HEK293T (cell line): ENCODE measurements around the gene NFIC.

Experiments used
- ARNT ChIP-seq: fragments of 450-650 bp; IDR thresholded peaks from 2 replicates; pipeline ENCODE4 v1.6.1; 2017; ENCODE audit warnings: mild to moderate bottlenecking
- BHLHE40 ChIP-seq: fragments of 450-650 bp; IDR thresholded peaks from 2 replicates; pipeline ENCODE4 v1.6.1; 2016; ENCODE audit warnings: mild to moderate bottlenecking, moderate library complexity, borderline replicate concordance
- CTBP1 ChIP-seq: fragments of 450-650 bp; IDR thresholded peaks from 2 replicates; pipeline ENCODE4 v1.6.1; 2016; ENCODE audit warnings: borderline replicate concordance
- ELF4 ChIP-seq: fragments of 450-650 bp; IDR thresholded peaks from 2 replicates; pipeline ENCODE4 v1.6.1; 2017; ENCODE audit warnings: antibody characterized with exemption
- FOXA1 ChIP-seq: fragments of 450-650 bp; IDR thresholded peaks from 2 replicates; pipeline ENCODE4 v1.6.1; 2016; ENCODE audit warnings: mild to moderate bottlenecking
- FOXK2 ChIP-seq: fragments of 450-650 bp; IDR thresholded peaks from 2 replicates; pipeline ENCODE4 v1.6.1; 2016; ENCODE audit warnings: mild to moderate bottlenecking
- FOXM1 ChIP-seq: fragments of 450-650 bp; IDR thresholded peaks from 2 replicates; pipeline ENCODE4 v1.6.1; 2017; ENCODE audit warnings: mild to moderate bottlenecking, borderline replicate concordance
- HDGF ChIP-seq: fragments of 450-650 bp; IDR thresholded peaks from 2 replicates; pipeline ENCODE4 v1.6.1; 2017; ENCODE audit warnings: antibody characterized with exemption, borderline replicate concordance
- PKNOX1 ChIP-seq: fragments of 450-650 bp; IDR thresholded peaks from 2 replicates; pipeline ENCODE4 v1.6.1; 2016
- SP1 ChIP-seq: fragments of 450-650 bp; IDR thresholded peaks from 2 replicates; pipeline ENCODE4 v1.6.1; 2017
- SUZ12 ChIP-seq: fragments of 450-650 bp; IDR thresholded peaks from 2 replicates; pipeline ENCODE4 v1.6.1; 2016; ENCODE audit warnings: mild to moderate bottlenecking
- TARDBP ChIP-seq: fragments of 450-650 bp; IDR thresholded peaks from 2 replicates; pipeline ENCODE4 v1.6.1; 2016
- ZNF384 ChIP-seq: fragments of 450-650 bp; IDR thresholded peaks from 2 replicates; pipeline ENCODE4 v1.6.1; 2016

- TF ChIP-seq TARDBP (no peak), BHLHE40 (no peak), ELF4 (no peak), SUZ12 (no peak), PKNOX1 (no peak), ZNF384 (no peak), HDGF (no peak), SP1 (no peak), FOXK2 (no peak), ARNT (no peak), FOXA1 (no peak), FOXM1 (no peak), CTBP1 (no peak)
Observed at GRCh38 chr19:3492919-3493318, 126.5 kb downstream of the NFIC start.
